PC-9 (cell line): ENCODE results near the gene RGS3.

Experiments
- CTCF ChIP-seq: fragments of 200-600 bp; sonication (generic); conservative IDR thresholded peaks from 2 replicates; pipeline ENCODE4 v1.6.1; 2017; ENCODE audit warnings: mixed run types, antibody characterized with exemption, mild to moderate bottlenecking, moderate library complexity
- EZH2 ChIP-seq: fragments of 200-600 bp; sonication (generic); IDR thresholded peaks from 2 replicates; pipeline ENCODE4 v1.8.0; 2017; ENCODE audit warnings: antibody characterized with exemption, low read depth

GRCh38 chr9:113480612-113481011 is 17.1 kb downstream of the RGS3 start:
- TF ChIP-seq EZH2 (no peak), CTCF (no peak)
